H1 (cell line): ENCODE measurements around the gene FAM209B. TPM values are rescaled to one million over a fixed set of nuclear protein-coding genes. Genes with fewer than 3 reads are reported as not detected.
"Not testable (repeated sequence)": the region's sequence is repeated elsewhere in the genome, so short reads cannot be mapped to it uniquely, and the experiment has no call there.

Experiments used
- CTCF ChIA-PET: fragments of 300-600 bp; sonication (Branson Sonifier 250); formaldehyde crosslinking; loops from one replicate; lab custom pipeline; 2021; ENCODE audit not compliant: partially characterized antibody; lab: Charles Lee
- POLR2A ChIA-PET: fragments of 300-600 bp; sonication (Branson Sonifier 250); formaldehyde crosslinking; loops from one replicate; lab custom pipeline; 2021; ENCODE audit warnings: inconsistent platforms; ENCODE audit not compliant: partially characterized antibody; lab: Charles Lee
- DNase-seq, 2 experiments: peaks; one replicate each; pipeline versions ENCODE4 v3.0.0 to v3.0.0-alpha.2; 2010 to 2022; ENCODE audit warnings: low spot score in 2 of 2, low read depth in 1 of 2, mixed read lengths in 1 of 2
- FAIRE-seq: peaks from 2 replicates; lab custom pipeline; 2011; peaks lifted over from hg19 to GRCh38; lab: Jason Lieb, UNC
- H2AFZ ChIP-seq: 2 replicates; pipeline ENCODE4 v1.8.1; 2012; ENCODE audit warnings: low read length, inconsistent platforms
- H2AK5ac ChIP-seq: 2 replicates; pipeline ENCODE4 v1.6.1; 2013; ENCODE audit warnings: low read depth, low read length
- H2BK120ac ChIP-seq: replicated peaks from 2 replicates; pipeline ENCODE3; 2013; ENCODE audit warnings: low read depth, low read length, inconsistent platforms
- H2BK12ac ChIP-seq: 2 replicates; pipeline ENCODE4 v1.6.1; 2013; ENCODE audit warnings: low read depth, low read length
- H2BK15ac ChIP-seq: 2 replicates; pipeline ENCODE4 v1.6.1; 2013; ENCODE audit warnings: low read length
- H2BK20ac ChIP-seq: 2 replicates; pipeline ENCODE4 v1.6.1; 2013; ENCODE audit warnings: low read length
- H2BK5ac ChIP-seq: 2 replicates; pipeline ENCODE4 v1.6.1; 2013; ENCODE audit warnings: low read depth, low read length
- H3K14ac ChIP-seq: 2 replicates; pipeline ENCODE4 v1.6.1; 2013; ENCODE audit warnings: inconsistent platforms; ENCODE audit not compliant: insufficient read length
- H3K18ac ChIP-seq: 2 replicates; pipeline ENCODE4 v1.6.1; 2013; ENCODE audit warnings: low read length; ENCODE audit errors: extremely low read depth
- H3K23ac ChIP-seq: 2 replicates; pipeline ENCODE4 v1.6.1; 2013; ENCODE audit warnings: inconsistent platforms; ENCODE audit not compliant: insufficient read length
- H3K23me2 ChIP-seq: 2 replicates; pipeline ENCODE4 v1.6.1; 2013; ENCODE audit warnings: low read depth, low read length
- H3K27ac ChIP-seq: 2 replicates; pipeline ENCODE4 v1.6.1; 2011; ENCODE audit warnings: low read depth, low read length, inconsistent platforms
- H3K27me3 ChIP-seq, 4 experiments: replicated peaks in 1 of 4; 1 replicate in 1 of 4; 2 replicates in 3 of 4; pipeline versions ENCODE4 v1.6.1 to v1.8.1; 2011 to 2013; ENCODE audit warnings: low read length in 3 of 4, mild to moderate bottlenecking in 3 of 4, inconsistent platforms in 2 of 4, mixed read lengths in 2 of 4, moderate library complexity in 1 of 4; ENCODE audit not compliant: control insufficient read depth in 3 of 4, insufficient read depth in 3 of 4; ENCODE audit errors: extremely low read depth in 1 of 4
- H3K36me3 ChIP-seq, 4 experiments: 2 replicates each; pipeline versions ENCODE4 v1.6.1 to v1.8.1; 2011 to 2013; ENCODE audit warnings: mild to moderate bottlenecking in 4 of 4, low read length in 3 of 4, moderate library complexity in 2 of 4, control low read depth in 1 of 4, inconsistent platforms in 1 of 4; ENCODE audit not compliant: insufficient read depth in 4 of 4, control insufficient read depth in 2 of 4
- H3K4ac ChIP-seq: replicated peaks from 2 replicates; pipeline ENCODE3; 2013; ENCODE audit warnings: low read length, low read depth, mixed read lengths, inconsistent platforms; ENCODE audit not compliant: insufficient read length
- H3K4me1 ChIP-seq, 4 experiments: replicated peaks in 1 of 4; 1 replicate in 1 of 4; 2 replicates in 3 of 4; pipeline versions ENCODE4 v1.6.1 to v1.8.1; 2011 to 2013; ENCODE audit warnings: low read length in 3 of 4, inconsistent platforms in 2 of 4, mixed read lengths in 1 of 4; ENCODE audit not compliant: insufficient read depth in 4 of 4, control insufficient read depth in 3 of 4
- H3K4me2 ChIP-seq, 2 experiments: 2 replicates each; pipeline versions ENCODE4 v1.6.1 to v1.8.1; 2011 to 2013; ENCODE audit warnings: low read depth in 2 of 2, low read length in 2 of 2, control low read depth in 1 of 2, inconsistent platforms in 1 of 2, mild to moderate bottlenecking in 1 of 2; ENCODE audit not compliant: insufficient read depth in 1 of 2
- H3K4me3 ChIP-seq, 4 experiments: fragments of 200-600, 300-600 bp in 1 of 4; sonication (generic), shearing (Covaris generic), sonication (Bioruptor Twin) in 1 of 4; 2 replicates each; pipeline versions ENCODE4 v1.5.1 to v1.8.1; 2011 to 2016; ENCODE audit warnings: low read length in 4 of 4, low read depth in 3 of 4, control low read depth in 2 of 4, inconsistent platforms in 2 of 4, mild to moderate bottlenecking in 2 of 4, mixed read lengths in 1 of 4, moderate library complexity in 1 of 4; ENCODE audit not compliant: insufficient read depth in 2 of 4; ENCODE audit errors: extremely low read depth in 1 of 4
- H3K56ac ChIP-seq: replicated peaks from 2 replicates; pipeline ENCODE3; 2013; ENCODE audit warnings: low read depth, mild to moderate bottlenecking, mixed read lengths, low read length, inconsistent platforms; ENCODE audit not compliant: insufficient read length
- H3K79me1 ChIP-seq: 2 replicates; pipeline ENCODE4 v1.6.1; 2013; ENCODE audit warnings: low read depth, low read length, control low read depth
- H3K79me2 ChIP-seq, 2 experiments: 2 replicates each; pipeline versions ENCODE4 v1.6.1 to v1.8.1; 2012 to 2013; ENCODE audit warnings: low read length in 2 of 2, mild to moderate bottlenecking in 2 of 2, inconsistent platforms in 1 of 2; ENCODE audit not compliant: insufficient read depth in 2 of 2, control insufficient read depth in 1 of 2
- H3K9ac ChIP-seq, 4 experiments: replicated peaks in 1 of 4; 1 replicate in 1 of 4; 2 replicates in 3 of 4; pipeline versions ENCODE4 v1.6.1 to v1.8.1; 2011 to 2013; ENCODE audit warnings: low read depth in 3 of 4, low read length in 3 of 4, control low read depth in 2 of 4, mild to moderate bottlenecking in 2 of 4, moderate library complexity in 2 of 4, inconsistent platforms in 1 of 4; ENCODE audit errors: extremely low read depth in 1 of 4
- H3K9me3 ChIP-seq, 2 experiments: 2 replicates each; pipeline versions ENCODE4 v1.6.1 to v1.8.1; 2012 to 2013; ENCODE audit warnings: mild to moderate bottlenecking in 2 of 2, moderate library complexity in 2 of 2, control low read depth in 1 of 2, inconsistent platforms in 1 of 2, low read depth in 1 of 2, low read length in 1 of 2, mixed read lengths in 1 of 2; ENCODE audit not compliant: insufficient read depth in 2 of 2
- H4K20me1 ChIP-seq, 2 experiments: replicated peaks in 1 of 2; 2 replicates each; pipeline versions ENCODE3 to v1.8.1; 2011 to 2013; ENCODE audit warnings: inconsistent platforms in 2 of 2, low read length in 2 of 2, mild to moderate bottlenecking in 1 of 2; ENCODE audit not compliant: insufficient read depth in 2 of 2, control insufficient read depth in 1 of 2
- H4K5ac ChIP-seq: 2 replicates; pipeline ENCODE4 v1.6.1; 2013; ENCODE audit warnings: low read length, low read depth, mixed read lengths, inconsistent platforms; ENCODE audit not compliant: insufficient read length
- H4K8ac ChIP-seq: 2 replicates; pipeline ENCODE4 v1.8.0; 2013; ENCODE audit warnings: mild to moderate bottlenecking, moderate library complexity, low read length, inconsistent platforms; ENCODE audit not compliant: insufficient read depth; ENCODE audit errors: extremely low read depth
- H4K91ac ChIP-seq: replicated peaks from 2 replicates; pipeline ENCODE3; 2013; ENCODE audit warnings: low read length, mixed read lengths, inconsistent platforms; ENCODE audit not compliant: insufficient read length
- WGBS, 2 experiments: shearing (Covaris generic) in 1 of 2; methylation state at CpG; one replicate each; pipeline versions ENCODE4 v1.1.6 to v1.1.7; 2013 to 2015; ENCODE audit warnings: low lambda C conversion rate in 2 of 2, mixed read lengths in 2 of 2, inconsistent platforms in 1 of 2, low coverage in 1 of 2, missing lambda C conversion rate in 1 of 2; ENCODE audit not compliant: insufficient replicate concordance in 2 of 2, insufficient coverage in 1 of 2, insufficient read length in 1 of 2; ENCODE audit errors: extremely low coverage in 1 of 2, missing lambda C conversion rate in 1 of 2; 5-methylcytosine and 5-hydroxymethylcytosine counted together
- long read RNA-seq, 2 experiments: library from RNA in 1 of 2; library from capped mRNA in 1 of 2; stranded (forward); transcript quantifications; one replicate each; pipeline ENCODE4 v2.0.0, GENCODE V29; 2021; ENCODE audit warnings: inconsistent platforms in 1 of 2
- polyA minus RNA-seq, 3 experiments: library from RNA; depleted of rRNA, polyadenylated mRNA; stranded (reverse); fragments of >200 nt; gene quantifications; 1 replicate in 2 of 3; 2 replicates in 1 of 3; pipeline ENCODE4 v1.2.3, GENCODE V29; 2011
- polyA plus RNA-seq, 7 experiments: library from polyadenylated mRNA; depleted of rRNA in 3 of 7; stranded (reverse) in 5 of 7; unstranded in 2 of 7; fragments of >200 nt in 5 of 7; fragments of 200-250 nt in 2 of 7; gene quantifications; 1 replicate in 5 of 7; 2 replicates in 1 of 7; 4 replicates in 1 of 7; pipeline versions ENCODE4 v1.2.1 to v1.2.3, GENCODE V29; 2011 to 2013; ENCODE audit warnings: missing spikeins in 2 of 7, mixed read lengths in 2 of 7
- total RNA-seq: library from RNA; stranded (reverse); fragmentation: NEBNext Ultra II Directional; extraction: Animal tissue kit (Norgen Biotek cat#: 25700); gene quantifications from 2 replicates; pipeline ENCODE4 v1.2.1, GENCODE V29; 2021

The FAM209B gene, protein sequence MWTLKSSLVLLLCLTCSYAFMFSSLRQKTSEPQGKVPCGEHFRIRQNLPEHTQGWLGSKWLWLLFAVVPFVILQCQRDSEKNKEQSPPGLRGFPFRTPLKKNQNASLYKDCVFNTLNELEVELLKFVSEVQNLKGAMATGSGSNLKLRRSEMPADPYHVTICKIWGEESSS
- total RNA-seq, result 0.82 TPM in 1 of 2 replicates, not detected in the other
- polyA plus RNA-seq (2011; rRNA removed), result 0.29 TPM in 1 of 2 replicates, not detected in the other
- 0.54 TPM for polyA plus RNA-seq (2011; cell fraction: cytosol; rRNA removed)
- polyA plus RNA-seq (2011; cell fraction: nucleus; rRNA removed), result 0.31 TPM
- polyA plus RNA-seq (2012, experiment 1 of 2), result 0.84 to 1.6 TPM (median 1.2 TPM) in 4 replicates
- polyA plus RNA-seq (2012, experiment 2 of 2), result not detected
- 0.55 TPM for polyA plus RNA-seq (2013, experiment 1 of 2)
- 0.90 TPM for polyA plus RNA-seq (2013, experiment 2 of 2)
- polyA minus RNA-seq (2011; rRNA and poly(A)+ RNA removed), result 0.32 TPM in 1 of 2 replicates, not detected in the other
- not detected for polyA minus RNA-seq (2011; cell fraction: cytosol; rRNA and poly(A)+ RNA removed)
- not detected for polyA minus RNA-seq (2011; cell fraction: nucleus; rRNA and poly(A)+ RNA removed)
- long read RNA-seq, experiment 1, partial matches to known transcripts, result 0 of 2 reads
- long read RNA-seq, experiment 1, other reads (novel, unspliced or antisense), result 1 of 2 reads
- long read RNA-seq, experiment 2, result 0 reads

GRCh38 chr20:56532946-56533345 lies at the start of gene FAM209B:
Gene FAM209B, plus strand, starts transcription at chr20:56533246. Its CDS starts 96 bp downstream, at chr20:56533342.
- not testable (repeated sequence) for H3K23me2 ChIP-seq, H2BK5ac ChIP-seq

More at GRCh38 chr20:56532946-56533345, at the start of gene FAM209B:
- H3K79me1 ChIP-seq, H3K14ac ChIP-seq, H2AFZ ChIP-seq, H3K79me2 ChIP-seq, H3K9me3 ChIP-seq, H3K4me2 ChIP-seq, POLR2A ChIA-PET, H3K56ac ChIP-seq, H2BK120ac ChIP-seq, H3K4me3 ChIP-seq, H2BK15ac ChIP-seq, H4K8ac ChIP-seq, H2AK5ac ChIP-seq, H3K27me3 ChIP-seq, H4K91ac ChIP-seq, H4K5ac ChIP-seq, H3K4ac ChIP-seq, H3K18ac ChIP-seq, H2BK12ac ChIP-seq, H3K23ac ChIP-seq, H3K4me1 ChIP-seq, H3K27ac ChIP-seq, DNase-seq, H3K36me3 ChIP-seq, FAIRE-seq, H4K20me1 ChIP-seq, H2BK20ac ChIP-seq, H3K9ac ChIP-seq: not testable (repeated sequence)
- CTCF ChIA-PET, result interaction anchor here (1.0 kb wide), 1 partner anchor 17 kb away, joined by 4 read pairs; no protein-coding TSS in a partner anchor
- 95% methylated on average over 9 of the region's 9 CpGs; no CpG with 5 or more reads in 1 of the 2 experiments for WGBS, 2 experiments
